ENCODE measurements around the gene CDH4.

CDH4 gene

DNA sequence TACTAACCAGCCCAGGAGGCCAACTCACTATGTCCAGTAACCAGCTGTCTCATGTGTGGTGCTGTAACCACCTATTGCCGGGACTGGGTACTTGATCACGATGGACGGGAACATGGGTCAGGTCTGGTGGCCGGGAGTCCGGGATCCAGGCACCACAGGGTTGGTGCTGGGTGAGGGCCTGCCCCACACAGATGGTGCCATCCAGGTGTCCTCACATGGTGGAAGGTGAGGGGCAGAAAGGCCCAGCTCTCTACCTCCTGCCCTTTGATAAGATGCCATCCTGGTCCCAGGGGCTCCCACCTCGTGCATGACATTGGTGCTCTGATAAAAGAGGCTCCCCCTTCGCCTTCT, 697.3 kb downstream of the CDH4 start:
- no peak for DNase-seq

DNA sequence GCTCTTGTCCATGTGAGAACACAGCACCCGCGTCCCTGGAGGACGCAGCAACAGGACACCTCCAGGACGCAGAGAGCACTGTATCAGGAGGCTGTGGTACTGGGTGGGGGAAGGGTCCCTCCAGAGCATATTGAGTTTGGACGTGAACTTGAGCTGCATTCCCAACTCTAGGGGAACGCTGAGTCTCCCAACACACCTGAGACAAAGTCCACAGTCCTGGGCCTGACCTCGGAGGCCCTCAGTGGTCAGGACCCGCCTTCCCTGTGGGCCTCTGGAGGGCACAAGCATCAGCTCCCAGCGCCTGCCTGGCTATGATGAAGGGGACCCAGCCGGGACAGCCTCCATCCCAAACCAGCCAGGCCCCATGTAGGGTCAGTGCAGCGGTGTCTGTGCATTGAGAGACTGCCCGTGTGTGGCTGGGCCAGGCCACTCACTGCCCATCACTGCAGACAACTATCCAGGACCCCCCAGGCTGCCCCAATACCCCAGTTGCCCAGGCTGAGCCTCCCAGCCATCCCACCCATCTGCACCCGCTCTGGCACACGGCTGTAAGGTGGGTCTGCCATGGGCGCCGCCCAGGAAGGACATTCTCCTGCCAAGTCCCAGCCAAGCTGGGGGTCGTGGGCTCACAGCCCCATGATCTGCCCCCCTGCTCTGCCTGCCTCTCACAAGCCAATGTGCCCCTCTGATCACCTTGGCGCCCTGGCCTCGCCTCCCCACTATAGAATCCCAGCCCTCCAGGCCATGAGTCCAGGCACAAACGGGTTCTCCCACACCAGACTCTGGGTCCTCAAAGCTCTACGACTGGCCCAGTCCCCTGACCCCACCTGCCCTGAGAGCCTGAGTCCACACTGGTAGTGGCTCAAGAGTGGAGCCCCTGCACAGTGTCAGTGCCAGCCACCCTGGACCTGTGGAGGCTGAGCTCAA, 697.9 kb downstream of the CDH4 start:
- DNase-seq = no peak
- in situ Hi-C loops (cut with HindIII; ENCODE audit: low pct_ligation_motif_present, low pct_unique_long_range_greater_than_20kb, low sequenced_read_pairs) = no loop called here

More for the DNA sequence above, 697.3 kb downstream of the CDH4 start:
- in situ Hi-C loops (cut with HindIII; ENCODE audit: low pct_ligation_motif_present, low pct_unique_long_range_greater_than_20kb, low sequenced_read_pairs) = no loop called here

DNA sequence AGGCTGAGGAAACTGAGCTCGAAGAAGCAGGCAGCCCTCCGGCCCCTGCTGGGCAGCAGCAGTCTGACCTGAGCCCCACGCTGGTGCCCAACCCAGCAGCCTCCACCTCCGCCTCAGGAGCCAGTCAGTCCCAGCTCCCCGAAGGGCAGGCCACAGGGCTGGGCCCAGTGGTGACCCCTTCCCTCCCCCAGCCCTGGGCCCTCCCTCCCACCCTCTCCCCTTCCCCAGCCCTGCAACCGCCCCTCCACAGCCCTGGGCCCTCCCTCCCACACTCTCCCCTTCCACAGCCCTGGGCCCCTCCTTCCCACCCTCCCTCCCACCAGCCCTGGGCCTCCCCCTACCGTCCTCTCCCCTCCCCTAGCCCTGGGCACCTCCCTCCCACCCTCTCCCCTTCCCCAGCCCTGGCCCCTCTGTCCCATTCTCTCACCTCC, 698.6 kb downstream of the CDH4 start:
- in situ Hi-C loops (cut with HindIII; ENCODE audit: low pct_ligation_motif_present, low pct_unique_long_range_greater_than_20kb, low sequenced_read_pairs) = no loop called here
- DNase-seq = no peak

DNA sequence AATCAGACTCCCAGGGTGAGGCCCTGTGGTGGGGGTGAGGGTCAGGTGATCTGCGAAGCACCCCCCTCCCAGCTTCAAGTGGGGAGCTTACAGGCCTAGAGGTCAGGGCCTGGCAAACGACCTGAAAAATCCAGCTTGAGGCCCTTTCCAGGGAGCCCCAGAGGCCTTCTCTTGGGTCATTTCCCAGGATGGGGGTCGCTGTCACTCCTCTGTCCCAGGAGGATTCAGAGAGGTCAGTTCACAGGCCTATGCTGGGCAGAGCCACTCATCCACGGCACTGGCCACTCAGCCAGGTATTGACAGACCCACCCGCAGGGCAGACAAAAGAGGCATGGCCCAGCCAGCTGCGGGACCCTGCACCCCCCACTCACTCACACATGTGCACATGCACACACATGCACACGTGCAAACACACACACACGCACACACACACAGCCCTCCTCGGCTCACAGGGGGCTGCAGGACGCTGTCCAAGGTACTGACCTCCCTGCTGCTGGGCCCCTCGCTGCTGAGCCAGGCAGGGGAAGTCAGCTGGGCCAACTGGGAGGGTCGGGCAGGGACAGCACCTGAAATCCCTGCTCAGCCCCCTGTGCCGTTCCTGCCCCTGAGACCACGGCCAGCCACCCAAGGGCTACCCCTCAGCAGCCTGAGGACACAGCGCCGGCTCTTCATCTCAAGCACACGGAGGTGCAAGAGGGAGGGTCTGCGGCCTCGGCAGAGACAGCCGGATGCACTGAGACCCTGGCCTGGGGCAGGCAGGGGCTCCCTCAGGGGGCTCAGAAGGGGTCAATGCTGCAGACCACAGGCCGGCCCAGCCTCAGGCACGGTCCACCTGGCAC, 699.9 kb downstream of the CDH4 start:
- DNase-seq = no peak
- in situ Hi-C loops (cut with HindIII; ENCODE audit: low pct_ligation_motif_present, low pct_unique_long_range_greater_than_20kb, low sequenced_read_pairs) = no loop called here

DNA sequence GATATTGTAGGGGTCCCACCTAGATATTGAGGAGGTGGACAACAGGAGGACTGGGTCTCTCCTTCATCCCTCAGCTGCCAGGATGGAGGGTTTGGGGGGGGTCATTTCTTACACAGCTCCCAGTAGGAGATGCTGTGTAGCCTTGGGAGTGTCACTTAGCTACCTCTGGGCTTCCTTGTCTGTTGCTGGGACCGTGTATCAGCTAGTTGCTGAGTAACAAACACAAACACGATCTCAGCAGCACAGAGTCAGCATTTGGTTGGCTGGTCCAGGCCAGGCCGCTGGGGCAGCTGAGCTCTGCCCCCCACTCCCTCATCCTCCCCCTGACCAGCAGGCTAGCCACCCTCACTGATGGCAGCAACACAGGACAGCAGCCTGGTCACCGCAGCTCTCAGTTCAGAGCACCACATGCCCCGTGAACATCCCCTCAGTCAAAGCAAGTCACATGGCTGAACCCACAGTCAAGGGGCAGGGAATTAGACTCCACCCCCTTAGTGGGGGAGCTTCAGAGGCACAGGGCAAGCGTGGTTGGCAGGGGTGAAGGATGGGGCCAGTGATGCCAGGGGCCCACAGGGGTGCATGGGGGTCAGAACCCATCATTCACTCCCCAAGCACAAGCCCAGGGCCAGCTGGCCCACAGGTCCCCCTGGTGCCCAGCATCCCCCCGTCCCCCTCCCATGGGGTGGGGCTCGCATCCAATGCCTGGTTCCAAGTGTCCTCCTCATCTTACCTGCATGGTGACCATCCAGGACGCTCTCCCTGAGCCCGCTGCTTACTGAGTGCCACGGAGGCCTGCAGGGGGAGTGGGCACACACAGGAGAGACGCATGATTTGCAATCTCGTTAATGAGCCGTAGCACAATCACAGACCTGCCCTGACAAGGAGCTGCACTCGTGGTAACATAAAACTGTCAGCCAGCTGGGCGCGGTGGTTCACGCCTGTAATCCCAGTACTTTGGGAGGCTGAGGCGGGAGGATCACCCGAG, 701.3 kb downstream of the CDH4 start:
- DNase-seq = no peak
- in situ Hi-C loops (cut with HindIII; ENCODE audit: low pct_ligation_motif_present, low pct_unique_long_range_greater_than_20kb, low sequenced_read_pairs) = no loop called here

DNA sequence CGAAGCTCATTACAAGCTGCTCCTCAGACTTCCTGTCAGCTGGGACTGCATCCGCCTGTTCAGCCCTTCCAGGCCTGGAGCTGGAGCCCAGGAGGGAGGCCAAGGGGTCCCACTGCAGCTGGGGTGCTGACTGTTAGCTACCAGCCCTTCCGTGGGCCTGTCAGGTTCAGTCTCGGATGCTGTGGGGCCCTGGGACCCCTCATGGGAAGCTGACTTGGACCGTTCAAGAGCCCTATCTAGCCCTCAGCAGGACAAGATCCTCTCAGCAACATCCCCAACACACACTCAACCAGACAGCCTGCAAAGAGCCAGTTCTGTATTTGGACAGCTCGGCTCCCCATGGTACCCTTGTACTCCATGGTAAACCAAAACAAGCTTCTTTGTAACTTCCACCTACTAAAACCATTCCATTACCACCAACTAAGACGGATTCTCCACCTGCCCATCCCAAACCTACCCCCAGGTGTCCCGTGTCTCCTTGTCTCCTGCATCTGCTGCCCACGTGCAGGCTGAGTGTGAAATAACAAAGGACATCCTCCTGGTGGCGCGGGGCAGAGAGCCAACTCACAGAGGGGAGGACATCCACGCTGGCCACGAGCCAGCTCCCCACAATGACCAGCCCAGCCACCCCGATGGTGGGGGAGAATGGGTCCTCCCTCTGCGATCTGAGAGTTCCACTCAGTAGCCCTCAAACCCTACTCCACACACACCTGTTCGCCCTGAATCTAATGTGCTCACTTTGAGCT, 702.4 kb downstream of the CDH4 start:
- no peak for DNase-seq
- in situ Hi-C loops (cut with HindIII; ENCODE audit: low pct_ligation_motif_present, low pct_unique_long_range_greater_than_20kb, low sequenced_read_pairs) = no loop called here

DNA sequence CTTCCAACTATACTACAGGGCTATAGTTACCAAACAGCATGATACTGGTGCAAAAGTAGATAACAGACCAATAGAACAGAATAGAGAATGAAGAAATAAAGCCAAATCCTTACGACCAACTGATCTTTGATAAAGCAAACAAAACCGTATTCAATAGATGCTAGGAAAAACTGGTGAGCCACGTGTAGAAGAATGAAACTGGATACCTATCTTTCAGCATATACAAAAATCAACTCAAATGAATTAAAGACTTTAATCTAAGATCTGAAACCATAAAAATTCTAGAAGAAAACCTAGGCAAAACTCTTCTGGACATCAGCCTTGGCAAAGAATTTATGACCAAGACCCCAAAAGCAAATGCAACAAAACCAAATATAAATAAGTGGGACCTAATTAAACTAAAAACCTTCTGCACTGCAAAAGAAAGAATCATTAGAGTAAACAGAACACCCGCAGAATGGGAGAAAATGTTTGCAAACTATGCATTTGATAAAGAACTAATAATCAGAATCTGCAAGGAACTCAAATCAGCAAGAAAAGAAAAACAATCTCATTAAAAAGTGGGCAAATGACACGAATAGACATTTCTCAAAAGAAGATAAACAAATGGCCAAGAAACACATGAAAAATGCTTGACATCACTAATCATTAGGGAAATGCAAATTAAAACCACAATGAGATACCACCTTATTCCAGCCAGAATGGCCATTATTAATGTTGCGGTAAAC, 703.8 kb downstream of the CDH4 start:
- in situ Hi-C loops (cut with HindIII; ENCODE audit: low pct_ligation_motif_present, low pct_unique_long_range_greater_than_20kb, low sequenced_read_pairs) = no loop called here
- DNase-seq = no peak

DNA sequence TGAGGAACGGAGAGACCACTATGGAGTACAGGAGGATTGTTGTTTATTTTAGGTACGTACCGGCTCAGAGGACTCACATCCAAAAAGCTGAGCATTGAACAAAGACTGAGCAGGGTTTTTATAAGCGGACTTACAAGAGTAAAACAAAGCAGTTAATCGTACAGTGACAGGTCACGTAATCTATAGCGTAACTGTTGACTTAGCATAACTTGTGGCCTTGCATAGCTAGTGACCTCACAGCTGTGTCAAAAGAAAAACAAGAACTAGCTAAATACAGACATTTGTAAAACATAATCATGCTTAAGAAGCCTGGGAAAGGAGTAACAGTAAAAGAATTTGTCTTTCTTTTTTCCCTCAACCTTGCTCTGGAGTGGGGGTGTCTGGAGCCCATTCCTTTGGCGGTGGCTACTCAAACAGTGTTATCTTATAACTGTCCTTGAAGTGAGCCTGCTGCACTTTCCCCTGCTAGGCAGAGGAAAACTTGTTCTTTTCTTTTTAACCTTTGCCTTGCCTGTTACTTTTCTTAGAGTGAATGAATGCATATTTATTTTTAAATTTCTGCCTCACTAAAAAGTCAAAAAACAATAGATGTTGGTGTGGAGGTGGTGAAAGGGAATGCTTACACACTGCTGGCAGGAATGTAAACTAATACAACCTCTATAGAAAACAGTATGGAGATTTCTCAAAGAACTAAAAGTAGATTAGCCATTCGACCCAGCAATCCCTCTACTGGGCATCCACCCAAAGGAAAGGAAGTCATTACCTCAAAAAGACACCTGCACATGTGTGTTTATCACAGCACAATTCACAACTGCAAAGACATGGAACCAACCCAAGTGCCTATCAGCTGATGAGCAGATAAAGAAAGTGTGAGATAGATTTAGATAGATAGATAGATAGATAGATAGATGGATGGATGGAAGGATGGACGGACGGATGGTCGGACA, 704.6 kb downstream of the CDH4 start:
- no peak for DNase-seq
- in situ Hi-C loops (cut with HindIII; ENCODE audit: low pct_ligation_motif_present, low pct_unique_long_range_greater_than_20kb, low sequenced_read_pairs) = no loop called here

DNA sequence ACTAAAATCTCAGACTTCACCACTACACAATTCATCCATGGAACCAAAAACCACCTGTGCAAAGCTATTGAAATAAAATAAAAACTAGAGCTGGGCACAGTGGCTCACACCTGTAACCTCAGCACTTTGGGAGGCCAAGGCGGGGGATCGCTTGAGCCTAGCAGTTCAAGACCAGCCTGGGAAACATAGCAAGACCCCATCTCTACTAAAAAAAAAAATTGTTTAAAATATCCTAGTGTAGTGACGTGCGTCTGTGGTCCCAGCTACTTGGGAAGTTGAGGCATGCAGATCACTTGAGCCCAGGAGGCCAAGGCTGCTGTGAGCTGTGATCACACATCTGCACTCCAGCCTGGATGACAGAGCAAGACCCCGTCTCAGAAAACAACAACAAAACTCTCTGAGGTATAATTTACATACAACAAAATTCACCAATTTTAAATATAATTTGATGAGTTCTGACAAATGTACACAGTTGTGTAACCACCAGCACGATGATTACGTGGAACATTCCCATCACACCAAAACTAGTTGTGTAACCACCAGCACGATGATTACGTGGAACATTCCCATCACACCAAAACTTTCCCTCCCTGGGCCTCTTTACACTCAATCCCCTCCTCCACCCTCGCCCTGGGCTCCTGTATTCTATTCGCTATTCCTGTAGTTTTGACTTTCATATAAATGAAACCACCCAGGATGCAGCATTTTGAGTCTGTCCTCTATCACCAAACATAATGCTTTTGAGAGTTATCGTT, 706.1 kb downstream of the CDH4 start:
- no peak for DNase-seq
- in situ Hi-C loops (cut with HindIII; ENCODE audit: low pct_ligation_motif_present, low pct_unique_long_range_greater_than_20kb, low sequenced_read_pairs) = no loop called here

DNA sequence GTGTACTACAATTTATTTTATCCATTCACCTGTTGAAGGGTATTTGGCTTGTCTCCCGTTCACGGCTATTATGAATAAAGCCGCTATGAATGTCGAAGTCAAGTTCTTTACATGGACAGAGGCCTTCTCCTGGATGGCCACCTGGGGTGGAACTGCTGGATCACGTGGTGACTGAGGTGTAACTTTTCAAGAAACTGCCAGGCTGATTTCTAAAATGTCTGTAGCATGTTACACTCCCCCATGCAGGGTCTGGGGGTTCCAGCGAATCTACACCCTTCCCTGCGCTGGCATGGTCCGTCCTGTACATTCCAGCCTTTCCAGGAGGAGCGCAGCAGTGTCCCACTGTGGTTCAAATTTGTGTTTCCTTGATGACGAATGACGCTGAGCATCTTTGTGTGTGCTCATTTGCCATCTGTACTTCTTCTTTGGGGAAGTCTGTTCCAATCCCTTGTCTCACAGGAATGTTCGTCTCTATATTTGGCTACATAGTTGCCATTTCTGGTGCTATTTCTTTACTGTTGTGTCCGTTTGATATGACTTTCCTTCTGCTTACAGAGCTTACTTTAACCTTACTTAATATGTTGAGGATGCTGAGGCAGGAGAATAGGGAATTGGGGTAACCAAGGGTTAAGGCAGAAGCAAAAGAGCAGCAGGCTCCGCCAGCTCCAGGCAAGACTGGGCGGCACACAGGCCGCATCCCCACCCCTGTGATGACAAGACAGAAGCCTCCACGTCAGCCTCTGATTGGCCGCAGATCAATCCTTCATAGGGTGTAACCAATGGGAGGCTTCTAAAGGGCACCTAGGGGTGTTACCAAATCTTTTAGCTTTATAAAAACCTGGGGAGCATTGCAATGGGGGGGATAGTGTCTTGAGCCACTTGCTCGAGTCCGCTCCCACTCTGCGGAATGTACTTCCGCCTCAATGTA, 707.0 kb downstream of the CDH4 start:
- in situ Hi-C loops (cut with HindIII; ENCODE audit: low pct_ligation_motif_present, low pct_unique_long_range_greater_than_20kb, low sequenced_read_pairs) = no loop called here
- DNase-seq = peak; percentile 7

DNA sequence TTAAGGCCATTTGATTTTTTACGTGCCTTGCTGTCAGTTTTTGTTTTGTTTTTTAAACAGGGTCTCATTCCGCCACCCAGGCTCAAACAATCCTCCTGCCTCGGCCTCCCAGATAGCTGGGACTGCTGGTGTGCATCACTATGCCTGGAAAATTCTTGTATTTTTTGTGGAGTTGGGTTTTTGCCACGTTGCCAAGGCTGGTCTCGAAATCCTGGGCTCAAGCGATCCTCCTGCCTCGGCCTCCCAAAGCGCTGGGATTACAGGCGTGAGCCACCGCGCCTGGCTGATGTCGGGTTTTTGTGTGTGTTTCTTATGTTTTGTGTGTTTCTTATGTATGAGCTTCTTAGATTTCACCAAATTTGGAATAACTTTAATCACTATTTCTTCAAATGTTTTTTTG, 708.8 kb downstream of the CDH4 start:
- in situ Hi-C loops (cut with HindIII; ENCODE audit: low pct_ligation_motif_present, low pct_unique_long_range_greater_than_20kb, low sequenced_read_pairs) = no loop called here
- DNase-seq = no peak

DNA sequence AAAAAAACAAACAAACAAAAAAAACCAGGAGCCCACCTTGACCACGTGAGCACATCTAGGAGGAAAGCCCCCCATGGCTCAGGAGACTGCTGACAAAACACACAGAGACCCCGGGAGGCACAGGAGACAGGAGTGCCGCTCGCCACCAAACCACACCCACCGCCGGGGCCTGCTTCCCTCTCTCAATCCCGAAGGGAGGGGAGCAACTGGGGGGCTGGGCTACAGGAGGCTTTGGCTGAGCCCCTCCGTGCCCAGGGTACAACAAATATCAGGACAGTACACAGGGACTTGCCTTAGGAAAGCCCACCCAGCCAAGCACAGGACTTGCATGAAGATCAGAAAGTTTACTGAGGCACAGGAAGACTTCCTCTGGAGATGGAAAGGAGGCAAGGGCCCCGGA, 711.1 kb downstream of the CDH4 start:
- no peak for DNase-seq
- in situ Hi-C loops (cut with HindIII; ENCODE audit: low pct_ligation_motif_present, low pct_unique_long_range_greater_than_20kb, low sequenced_read_pairs) = no loop called here

DNA sequence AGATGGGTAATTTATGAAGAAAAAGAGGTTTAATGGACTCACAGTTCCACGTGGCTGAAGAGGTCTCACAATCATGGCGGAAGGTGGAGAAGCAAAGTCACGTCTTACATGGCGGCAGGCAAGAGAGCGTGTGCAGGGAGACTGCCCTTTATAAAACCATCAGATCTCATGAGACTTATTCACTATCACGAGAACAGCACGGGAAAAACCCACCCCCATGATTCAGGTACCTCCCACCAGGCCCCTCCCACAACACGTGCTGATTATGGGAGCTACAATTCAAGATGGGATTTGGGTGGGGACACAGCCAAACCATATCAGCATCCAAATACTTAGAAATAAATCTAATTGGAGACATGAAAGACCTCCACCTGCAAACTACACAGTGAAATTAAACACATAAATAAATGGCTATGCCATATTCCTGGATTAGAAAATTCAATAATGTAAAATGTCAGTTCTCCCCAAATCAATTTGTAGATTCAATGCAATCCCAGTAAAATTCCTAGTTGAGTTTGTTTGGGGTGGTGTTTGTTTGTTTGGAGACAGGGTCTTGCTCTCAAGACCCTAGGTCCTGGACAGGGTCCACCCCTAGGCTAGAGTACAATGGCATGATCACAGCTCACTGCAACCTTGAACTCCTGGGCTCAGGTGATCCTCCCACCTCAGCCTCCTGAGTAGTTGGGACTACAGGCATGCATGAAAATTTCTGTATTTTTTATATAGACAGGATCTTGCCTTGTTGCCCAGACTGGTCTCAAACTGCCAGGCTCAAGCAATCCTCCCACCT, 712.0 kb downstream of the CDH4 start:
- no peak for DNase-seq
- in situ Hi-C loops (cut with HindIII; ENCODE audit: low pct_ligation_motif_present, low pct_unique_long_range_greater_than_20kb, low sequenced_read_pairs) = no loop called here

Data from ACHN (cell line).